SKM-1 treated with dmso at 0.1 percent for 144 hours (cell line): ENCODE data around the gene TBRG4.

Experiments used
- DNase-seq: peaks from one replicate; lab custom pipeline; 2025; ENCODE audit not compliant: unreplicated experiment; lab: John Stamatoyannopoulos, UW

Gene TBRG4

DNA sequence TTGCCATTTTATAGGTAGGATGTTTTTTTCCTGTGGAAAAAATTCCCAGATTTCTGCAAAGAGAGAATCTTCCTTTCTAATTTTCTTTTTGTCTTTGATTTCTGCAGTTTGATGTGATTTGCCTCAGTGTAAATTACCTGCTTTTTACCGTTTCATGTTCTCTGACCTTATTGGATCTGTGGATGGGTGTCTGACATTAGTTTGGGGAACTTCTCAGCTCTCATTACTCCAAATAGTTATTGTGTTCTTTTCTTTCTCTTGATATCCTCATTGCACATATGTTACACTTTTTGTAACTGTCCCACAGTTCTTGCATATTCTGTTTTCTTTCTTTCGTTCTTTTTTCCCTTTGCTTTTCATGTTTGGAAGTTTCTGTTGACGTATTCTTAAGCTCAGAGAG, 51.2 kb downstream of the TBRG4 start:
- DNase-seq: no peak

- DNase-seq: no peak
Observed at GRCh38 chr7:45057878-45058277, 53.6 kb downstream of the TBRG4 start.

GRCh38 chr7:45055594-45056219, 55.8 kb downstream of the TBRG4 start:
- no peak for DNase-seq

DNA sequence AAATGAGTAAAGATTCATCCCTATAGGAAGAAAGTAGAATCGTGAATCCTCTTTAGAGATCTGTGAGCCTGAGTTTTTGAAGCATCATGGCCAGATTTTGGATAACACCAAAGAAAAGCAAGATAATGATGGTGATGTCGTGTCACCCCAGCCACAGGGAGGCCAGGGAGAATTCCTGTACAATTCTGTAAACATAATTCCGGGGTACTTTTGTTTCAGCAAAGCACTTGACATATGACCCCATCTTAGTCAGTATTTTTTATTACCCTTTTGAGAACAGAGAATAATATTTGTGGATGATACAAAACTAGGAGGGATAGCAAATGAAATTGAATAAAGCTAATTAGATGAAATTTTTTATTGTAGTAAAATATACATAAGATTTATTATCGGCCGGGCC, 56.5 kb downstream of the TBRG4 start:
- no peak for DNase-seq

GRCh38 chr7:45054442-45054841, 57.1 kb downstream of the TBRG4 start:
- no peak for DNase-seq

DNA sequence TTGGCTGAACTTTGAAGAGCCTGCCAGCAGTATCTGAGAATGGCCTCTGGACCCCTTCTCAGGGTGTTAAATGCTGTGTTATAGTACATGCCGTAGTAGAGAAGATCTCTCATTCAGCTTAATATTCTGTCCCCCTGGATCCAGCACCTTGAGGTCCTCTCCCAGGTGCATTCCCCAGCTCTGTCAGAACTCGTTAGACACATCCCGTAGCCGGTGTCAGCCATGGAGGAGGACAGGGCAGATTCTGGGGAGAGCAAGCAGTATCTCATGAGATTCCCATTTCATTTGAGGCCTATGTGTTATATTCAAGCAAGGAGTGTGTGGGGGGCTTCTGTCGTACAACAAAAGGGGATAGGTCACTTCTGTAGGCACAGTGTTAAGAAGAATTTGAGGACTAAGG, 57.6 kb downstream of the TBRG4 start:
- no peak for DNase-seq

GRCh38 chr7:45053401-45053800, 58.1 kb downstream of the TBRG4 start:
- DNase-seq: no peak

- no peak for DNase-seq
Observed at GRCh38 chr7:45052011-45052410, 59.5 kb downstream of the TBRG4 start.

GRCh38 chr7:45050198-45050597, 61.3 kb downstream of the TBRG4 start:
- no peak for DNase-seq
